Dendritic cell treated with granulocyte-macrophage colony-stimulating factor and Interleukin-4, amounts not matched to agents 40 ng/mL and 50 ng/mL, for 4 days (primary cell): ENCODE measurements around the gene ABL2.
"Not testable (repeated sequence)": the region's sequence is repeated elsewhere in the genome, so short reads cannot be mapped to it uniquely, and the experiment has no call there.

Experiments used
- H3K27ac Mint-ChIP-seq: one replicate; pipeline ENCODE4 v1.8.0; 2022; ENCODE audit warnings: mild to moderate bottlenecking, mixed read lengths
- H3K27me3 Mint-ChIP-seq: one replicate; pipeline ENCODE4 v1.8.0; 2022; ENCODE audit warnings: mild to moderate bottlenecking, mixed read lengths
- H3K36me3 Mint-ChIP-seq: one replicate; pipeline ENCODE4 v1.8.0; 2022; ENCODE audit warnings: low read depth, mixed read lengths
- H3K4me1 Mint-ChIP-seq: one replicate; pipeline ENCODE4 v1.8.0; 2022; ENCODE audit warnings: low read depth, mixed read lengths
- H3K4me3 Mint-ChIP-seq: one replicate; pipeline ENCODE4 v1.8.0; 2022; ENCODE audit warnings: mild to moderate bottlenecking, moderate library complexity, mixed read lengths
- H3K9me3 Mint-ChIP-seq: one replicate; pipeline ENCODE4 v1.8.0; 2022; ENCODE audit warnings: mixed read lengths
- intact Hi-C: fragments of 100-400 bp; cut with micrococcal nuclease; formaldehyde crosslinking; loops from one replicate; pipeline ENCODE4 v1.15.0; 2022

The ABL2 gene

GRCh38 chr1:179234863-179235262 lies 5.4 kb upstream of the ABL2 start:
- peaks cover 2% of the 10 kb centered on the region for H3K36me3 Mint-ChIP-seq
- H3K27me3 Mint-ChIP-seq = no peaks in the 10 kb centered on the region
- H3K4me3 Mint-ChIP-seq = no peak overlapping the region
- peaks cover 22% of the 10 kb centered on the region for H3K4me1 Mint-ChIP-seq
- no peaks in the 10 kb centered on the region for H3K9me3 Mint-ChIP-seq
- intact Hi-C loops = no loop called here
- no peak overlapping the region for H3K27ac Mint-ChIP-seq

- intact Hi-C loops = no loop called here
- peak overlapping the region; percentile 24 for H3K27ac Mint-ChIP-seq
- H3K4me3 Mint-ChIP-seq = no peak overlapping the region
- peaks cover 43% of the 10 kb centered on the region for H3K4me1 Mint-ChIP-seq
- H3K9me3 Mint-ChIP-seq = no peaks in the 10 kb centered on the region
- H3K27me3 Mint-ChIP-seq = no peaks in the 10 kb centered on the region
- H3K36me3 Mint-ChIP-seq = peaks cover 32% of the 10 kb centered on the region
These were observed 2.4 kb upstream of the ABL2 start for GRCh38 chr1:179231923-179232322.

GRCh38 chr1:179230721-179231120 lies 1.2 kb upstream of the ABL2 start:
- H3K4me1 Mint-ChIP-seq = peaks cover 49% of the 10 kb centered on the region
- intact Hi-C loops = no loop called here
- peak overlapping the region; percentile 86 for H3K27ac Mint-ChIP-seq

GRCh38 chr1:179230251-179230650 lies 774 bp upstream of the ABL2 start:
- intact Hi-C loops = no loop called here
- no peaks in the 10 kb centered on the region for H3K9me3 Mint-ChIP-seq
- peak overlapping the region; percentile 86 for H3K27ac Mint-ChIP-seq
- peaks cover 44% of the 10 kb centered on the region for H3K36me3 Mint-ChIP-seq
- no peaks in the 10 kb centered on the region for H3K27me3 Mint-ChIP-seq
- peaks cover 53% of the 10 kb centered on the region for H3K4me1 Mint-ChIP-seq
- peak overlapping the region; percentile 99 for H3K4me3 Mint-ChIP-seq

More at GRCh38 chr1:179230721-179231120, 1.2 kb upstream of the ABL2 start:
- no peaks in the 10 kb centered on the region for H3K27me3 Mint-ChIP-seq
- H3K36me3 Mint-ChIP-seq = peaks cover 44% of the 10 kb centered on the region
- H3K4me3 Mint-ChIP-seq = peak overlapping the region; percentile 99
- H3K9me3 Mint-ChIP-seq = no peaks in the 10 kb centered on the region

GRCh38 chr1:179228783-179229213 lies 679 bp downstream of the ABL2 start:
- peaks cover 53% of the 10 kb centered on the region for H3K4me1 Mint-ChIP-seq
- peak overlapping the region; percentile 99 for H3K4me3 Mint-ChIP-seq
- H3K27ac Mint-ChIP-seq = peak overlapping the region; percentile 86
- no peaks in the 10 kb centered on the region for H3K27me3 Mint-ChIP-seq
- peaks cover 57% of the 10 kb centered on the region for H3K36me3 Mint-ChIP-seq
- H3K9me3 Mint-ChIP-seq = no peaks in the 10 kb centered on the region
- intact Hi-C loops = loop anchor here (5.0 to 10.0 kb wide), 4 partner anchors 36 to 136 kb away; partner anchors contain the start of genes AXDND1 and SOAT1

GRCh38 chr1:179226738-179227137 lies 2.7 kb downstream of the ABL2 start:
- H3K4me1 Mint-ChIP-seq = peaks cover 62% of the 10 kb centered on the region
- peak overlapping the region; percentile 86 for H3K27ac Mint-ChIP-seq
- no peaks in the 10 kb centered on the region for H3K27me3 Mint-ChIP-seq
- H3K36me3 Mint-ChIP-seq = peaks cover 77% of the 10 kb centered on the region
- H3K4me3 Mint-ChIP-seq = peak overlapping the region; percentile 99
- intact Hi-C loops = loop anchor here (5.0 to 10.0 kb wide), 4 partner anchors 34 to 138 kb away; partner anchors contain the start of genes AXDND1 and SOAT1
- H3K9me3 Mint-ChIP-seq = no peaks in the 10 kb centered on the region

GRCh38 chr1:179224466-179224865 lies 5.0 kb downstream of the ABL2 start:
- H3K36me3 Mint-ChIP-seq = peaks cover 92% of the 10 kb centered on the region
- peaks cover 69% of the 10 kb centered on the region for H3K4me1 Mint-ChIP-seq
- intact Hi-C loops = loop anchor here (10.0 kb wide), 2 partner anchors 70 to 140 kb away; partner anchors contain the start of genes AXDND1 and SOAT1
- H3K27me3 Mint-ChIP-seq, H3K9me3 Mint-ChIP-seq, H3K4me3 Mint-ChIP-seq: not testable (repeated sequence)
- peak overlapping the region; percentile 17 for H3K27ac Mint-ChIP-seq

GRCh38 chr1:179221121-179221520 lies 8.4 kb downstream of the ABL2 start:
- Mint-ChIP-seq H3K4me1 (peaks cover 58% of the 10 kb centered on the region), H3K4me3 (peak overlapping the region; percentile 34), H3K36me3 (peaks cover 84% of the 10 kb centered on the region), H3K27ac (peak overlapping the region; percentile 81)
- H3K27me3 Mint-ChIP-seq, H3K9me3 Mint-ChIP-seq: not testable (repeated sequence)
- intact Hi-C loops = loop anchor here (10.0 kb wide), 2 partner anchors 74 to 144 kb away; partner anchors contain the start of genes AXDND1 and SOAT1

GRCh38 chr1:179217943-179218507 lies 11.5 kb downstream of the ABL2 start:
- Mint-ChIP-seq H3K4me1 (peaks cover 70% of the 10 kb centered on the region), H3K9me3 (no peaks in the 10 kb centered on the region), H3K27me3 (no peaks in the 10 kb centered on the region), H3K27ac (peak overlapping the region; percentile 95), H3K4me3 (peak overlapping the region; percentile 60), H3K36me3 (peaks cover 73% of the 10 kb centered on the region)
- intact Hi-C loops = loop anchor here (2.0 kb wide), 1 partner anchor 13 kb away; no protein-coding TSS in a partner anchor

GRCh38 chr1:179213317-179213716 lies 16.2 kb downstream of the ABL2 start:
- H3K9me3 Mint-ChIP-seq, H3K27me3 Mint-ChIP-seq, H3K4me3 Mint-ChIP-seq, intact Hi-C loops: not testable (repeated sequence)
- Mint-ChIP-seq H3K4me1 (peaks cover 51% of the 10 kb centered on the region), H3K27ac (peak overlapping the region; percentile 49), H3K36me3 (peaks cover 52% of the 10 kb centered on the region)

- H3K4me1 Mint-ChIP-seq = peaks cover 57% of the 10 kb centered on the region
These were observed 20.6 kb downstream of the ABL2 start for GRCh38 chr1:179208681-179209477.

GRCh38 chr1:179206812-179207211 lies 22.7 kb downstream of the ABL2 start:
- Mint-ChIP-seq H3K27me3 (no peaks in the 10 kb centered on the region), H3K4me1 (peaks cover 63% of the 10 kb centered on the region), H3K9me3 (no peaks in the 10 kb centered on the region), H3K4me3 (no peak overlapping the region), H3K27ac (peak overlapping the region; percentile 79), H3K36me3 (peaks cover 55% of the 10 kb centered on the region)
- intact Hi-C loops = no loop called here

More at GRCh38 chr1:179208681-179209477, 20.6 kb downstream of the ABL2 start:
- H3K27ac Mint-ChIP-seq = peak overlapping the region; percentile 74
- H3K36me3 Mint-ChIP-seq = peaks cover 56% of the 10 kb centered on the region
- H3K27me3 Mint-ChIP-seq = no peaks in the 10 kb centered on the region
- intact Hi-C loops = no loop called here
- no peak overlapping the region for H3K4me3 Mint-ChIP-seq
- no peaks in the 10 kb centered on the region for H3K9me3 Mint-ChIP-seq

GRCh38 chr1:179205284-179205683 lies 24.2 kb downstream of the ABL2 start:
- intact Hi-C loops = loop anchor here (2.0 kb wide), 1 partner anchor 14 kb away; no protein-coding TSS in a partner anchor
- H3K27ac Mint-ChIP-seq = peak overlapping the region; percentile 82
- H3K27me3 Mint-ChIP-seq = no peaks in the 10 kb centered on the region
- H3K9me3 Mint-ChIP-seq = no peaks in the 10 kb centered on the region
- peak overlapping the region; percentile 32 for H3K4me3 Mint-ChIP-seq
- H3K36me3 Mint-ChIP-seq = peaks cover 64% of the 10 kb centered on the region
- H3K4me1 Mint-ChIP-seq = peaks cover 73% of the 10 kb centered on the region

- peak overlapping the region; percentile 89 for H3K27ac Mint-ChIP-seq
- peaks cover 79% of the 10 kb centered on the region for H3K4me1 Mint-ChIP-seq
- H3K4me3 Mint-ChIP-seq = peak overlapping the region; percentile 4
- H3K27me3 Mint-ChIP-seq = no peaks in the 10 kb centered on the region
- H3K36me3 Mint-ChIP-seq = peaks cover 72% of the 10 kb centered on the region
- intact Hi-C loops = no loop called here
- H3K9me3 Mint-ChIP-seq = no peaks in the 10 kb centered on the region
These were observed 27.3 kb downstream of the ABL2 start for GRCh38 chr1:179202161-179202560.
